Activated CD8-positive, alpha-beta memory T cell treated with anti-CD3 and anti-CD28 coated beads for 36 hours (primary cell): ENCODE results near the gene BAHCC1. TPM values are rescaled to one million over a fixed set of nuclear protein-coding genes. Genes with fewer than 3 reads are reported as not detected.

Experiments
- CTCF ChIA-PET: fragments of 350-600 bp; sonication (Branson Sonifier 250); formaldehyde crosslinking; loops from one replicate; lab custom pipeline; 2021; ENCODE audit warnings: antibody characterized with exemption; lab: Charles Lee
- POLR2A ChIA-PET: fragments of 350-600 bp; sonication (Branson Sonifier 250); formaldehyde crosslinking; loops from one replicate; lab custom pipeline; 2021; ENCODE audit warnings: antibody characterized with exemption; lab: Charles Lee
- total RNA-seq, 2 experiments: library from RNA; stranded (reverse); gene quantifications; one replicate each; pipeline ENCODE4 v1.2.3, GENCODE V29; 2021

BAHCC1 gene
- total RNA-seq, 2 experiments from 2014 or later: not detected

DNA sequence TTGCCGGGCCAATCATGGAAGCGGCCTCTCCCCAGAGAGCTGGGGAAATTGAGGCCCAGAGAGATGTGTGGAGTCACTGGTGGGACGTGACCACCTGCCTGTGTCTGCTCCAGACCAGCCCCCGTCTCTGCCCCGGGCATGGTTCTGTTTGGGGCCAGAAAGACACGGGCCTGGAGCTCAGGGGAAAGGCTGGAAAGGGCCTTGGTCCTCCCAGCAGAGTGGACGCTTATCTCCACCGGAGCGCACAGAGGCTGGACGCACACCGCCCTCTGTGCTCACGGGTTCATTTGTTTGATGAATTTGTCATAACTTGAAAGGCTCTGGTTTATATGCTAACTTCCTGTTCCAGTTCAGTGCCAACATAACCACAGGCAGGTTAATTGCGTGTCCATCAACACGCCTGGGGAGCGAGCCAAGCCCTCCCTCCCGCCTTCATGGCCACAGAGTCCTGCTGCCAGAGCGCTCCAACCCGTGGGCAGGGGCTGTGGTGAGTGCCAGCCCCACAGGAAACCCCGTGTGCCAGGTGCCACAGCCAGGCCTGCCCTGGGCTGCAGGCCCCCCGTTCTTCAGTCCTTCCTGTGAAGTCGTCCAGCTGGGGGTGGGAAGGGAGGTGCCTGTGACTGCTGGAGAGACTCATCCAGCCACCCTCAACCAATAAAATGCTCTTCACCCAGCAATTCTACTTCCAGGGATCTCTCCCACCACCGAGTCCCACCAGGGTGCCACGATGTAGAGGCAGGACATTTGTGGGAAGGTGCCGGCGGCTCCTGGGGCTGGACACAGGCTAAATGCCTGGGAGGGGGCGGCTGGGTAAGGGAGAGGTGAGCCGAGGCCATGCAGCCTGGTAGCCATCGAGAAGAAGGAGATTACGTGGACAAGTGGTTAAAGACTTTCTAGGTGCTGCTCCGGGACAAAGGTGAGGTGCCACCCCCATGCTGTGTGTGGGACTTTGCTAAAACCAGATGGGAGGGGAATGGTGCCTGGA lies 29.4 kb upstream of the BAHCC1 start:
- ChIA-PET POLR2A (no interaction called here), CTCF (interaction anchor here (1.0 kb wide), 1 partner anchor 19 kb away, joined by 3 read pairs; no protein-coding TSS in a partner anchor)

DNA sequence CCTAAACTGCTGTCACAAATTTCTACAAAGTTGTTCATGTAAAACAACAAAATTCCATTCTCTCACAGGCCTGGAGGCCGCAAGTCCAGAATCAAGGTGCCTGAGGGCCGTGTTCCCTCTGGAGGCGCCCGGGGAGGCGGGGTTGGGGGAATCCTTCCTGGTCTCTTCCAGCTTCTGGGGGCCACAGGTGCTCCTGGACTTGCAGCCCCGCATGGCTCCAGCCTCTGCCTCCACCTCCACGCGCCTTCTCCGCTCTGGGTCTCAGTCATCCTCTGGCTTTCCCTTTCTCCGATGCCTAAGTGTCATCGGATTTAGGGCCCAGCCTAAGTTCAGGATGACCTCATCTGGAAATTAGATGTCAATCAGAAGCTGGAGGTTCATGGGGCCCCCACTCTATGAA lies 28.6 kb upstream of the BAHCC1 start:
- POLR2A ChIA-PET: no interaction called here
- CTCF ChIA-PET: no interaction called here

DNA sequence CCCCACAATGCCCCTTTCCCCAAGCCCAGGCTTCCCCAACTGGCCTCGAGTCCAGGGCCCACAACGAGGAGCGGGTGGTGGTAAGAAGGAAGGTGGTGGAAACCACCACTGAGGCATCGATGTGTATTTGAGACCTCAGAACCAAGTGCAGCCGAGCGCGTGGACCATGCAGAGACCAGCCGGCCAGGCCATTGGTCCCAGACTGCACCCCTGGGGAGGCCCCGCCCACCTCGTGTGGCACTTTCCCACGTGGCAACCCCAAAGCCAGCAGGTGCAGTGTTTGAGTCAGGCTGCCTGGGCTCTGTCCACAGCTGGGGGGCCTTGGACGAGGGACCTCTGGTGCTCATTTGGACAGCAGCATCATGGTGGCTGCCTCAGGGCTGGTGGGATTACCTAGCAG lies 28.1 kb upstream of the BAHCC1 start:
- CTCF ChIA-PET: no interaction called here
- POLR2A ChIA-PET: no interaction called here

DNA sequence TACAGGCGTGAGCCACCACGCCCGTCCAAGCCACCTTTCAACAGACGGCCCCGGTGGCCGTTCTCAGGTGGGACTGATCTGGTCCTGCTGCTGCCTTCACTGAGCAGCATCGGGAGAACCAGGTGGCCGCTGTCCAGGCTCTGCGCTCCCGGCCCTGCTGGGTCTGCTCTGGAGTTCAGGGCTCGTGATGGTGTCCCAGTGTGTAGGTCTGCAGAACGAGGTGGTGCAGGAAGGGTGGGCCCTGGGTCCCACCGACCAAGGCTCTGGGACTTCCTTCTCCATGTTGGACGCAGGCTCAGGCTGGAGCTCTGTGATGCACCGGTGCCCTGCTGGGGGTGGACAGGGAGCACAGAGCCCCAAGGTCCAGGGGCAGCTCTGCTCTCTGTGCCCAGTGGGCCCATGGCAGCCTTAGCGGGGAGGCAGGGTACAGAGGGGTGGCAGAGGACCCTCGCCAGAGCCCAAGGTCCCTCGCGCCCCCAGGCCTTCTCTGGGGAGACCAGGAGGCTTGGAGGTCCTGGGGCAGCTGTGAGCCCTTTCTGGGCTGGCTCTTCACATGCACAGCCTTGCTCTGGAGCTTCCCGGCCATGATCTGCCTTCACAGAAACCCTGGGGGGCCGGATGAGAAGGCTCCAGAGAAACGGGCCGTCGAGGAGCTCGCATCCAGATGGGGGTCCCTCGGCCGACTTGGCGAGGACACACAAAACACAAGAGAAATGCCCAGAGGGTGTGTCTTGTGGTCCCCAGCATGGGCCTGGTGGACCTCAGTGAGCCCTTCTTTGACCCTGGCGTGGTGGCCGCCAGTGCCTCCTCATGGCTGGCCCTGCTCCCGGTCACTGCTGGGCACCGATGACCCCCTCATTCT lies 26.9 kb upstream of the BAHCC1 start:
- ChIA-PET POLR2A (no interaction called here), CTCF (interaction anchor here (0.9 kb wide), 1 partner anchor 76 kb away, joined by 3 read pairs; no protein-coding TSS in a partner anchor)

DNA sequence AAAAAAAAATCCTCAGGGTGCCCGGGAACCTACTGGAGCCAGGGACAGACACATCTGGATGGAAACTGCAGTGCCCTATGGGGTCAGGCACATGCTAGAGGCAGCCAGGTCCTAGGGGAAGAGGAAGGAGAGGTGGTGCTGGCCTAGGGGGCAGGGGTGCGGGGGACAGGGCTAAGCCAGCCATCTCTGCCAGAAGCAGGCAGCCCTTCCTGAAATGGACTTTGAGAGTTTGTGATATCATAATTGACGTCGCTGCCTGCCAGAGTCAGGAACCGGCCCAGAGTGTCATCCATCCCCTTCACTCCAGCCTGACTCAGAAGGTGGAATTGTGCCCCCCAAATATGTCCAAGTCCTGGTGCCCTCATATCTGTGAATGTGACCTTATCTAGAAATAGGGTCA lies 25.0 kb upstream of the BAHCC1 start:
- ChIA-PET POLR2A (no interaction called here), CTCF (no interaction called here)

DNA sequence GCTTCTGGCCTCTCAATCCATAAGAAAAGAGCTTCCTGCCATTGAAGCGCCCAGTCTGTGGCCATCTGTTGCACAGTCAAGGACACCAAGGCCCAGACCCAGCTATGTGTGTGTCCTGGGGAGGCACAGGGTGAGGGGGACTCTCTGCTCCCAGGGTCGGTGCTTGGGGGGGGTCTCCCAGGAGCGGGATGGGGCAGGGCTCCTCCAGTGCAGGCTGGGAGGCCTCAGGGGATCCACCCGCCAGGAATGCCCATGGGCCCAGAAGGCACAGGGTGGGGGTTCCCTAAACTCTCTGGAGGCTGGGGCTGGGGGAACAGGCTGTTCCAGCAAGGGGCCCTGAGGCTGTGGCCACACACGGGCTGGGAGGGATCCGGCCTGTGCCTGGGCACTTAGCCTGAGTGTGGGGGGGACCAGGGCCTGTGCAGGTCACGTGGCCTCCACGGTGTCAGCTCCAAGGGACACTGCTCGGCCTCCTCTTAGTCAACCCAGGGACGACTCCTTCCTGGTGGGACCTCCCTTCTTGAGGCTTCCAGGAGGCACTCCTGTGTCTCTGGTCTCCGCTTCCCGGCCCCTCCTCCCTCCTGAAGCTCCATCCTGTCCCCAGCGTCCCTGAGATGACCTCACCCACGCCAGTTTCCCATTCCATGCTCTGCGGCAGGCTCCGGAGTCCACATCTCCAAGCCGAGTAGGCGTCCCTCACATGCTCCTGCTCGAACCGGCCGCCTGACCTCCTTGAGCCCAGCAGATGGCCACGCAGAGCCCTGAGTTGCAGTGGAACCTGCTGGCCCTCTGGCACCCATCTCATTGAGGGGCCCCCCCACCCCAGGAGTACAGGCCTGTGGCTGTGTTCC lies 23.1 kb upstream of the BAHCC1 start:
- CTCF ChIA-PET: no interaction called here

DNA sequence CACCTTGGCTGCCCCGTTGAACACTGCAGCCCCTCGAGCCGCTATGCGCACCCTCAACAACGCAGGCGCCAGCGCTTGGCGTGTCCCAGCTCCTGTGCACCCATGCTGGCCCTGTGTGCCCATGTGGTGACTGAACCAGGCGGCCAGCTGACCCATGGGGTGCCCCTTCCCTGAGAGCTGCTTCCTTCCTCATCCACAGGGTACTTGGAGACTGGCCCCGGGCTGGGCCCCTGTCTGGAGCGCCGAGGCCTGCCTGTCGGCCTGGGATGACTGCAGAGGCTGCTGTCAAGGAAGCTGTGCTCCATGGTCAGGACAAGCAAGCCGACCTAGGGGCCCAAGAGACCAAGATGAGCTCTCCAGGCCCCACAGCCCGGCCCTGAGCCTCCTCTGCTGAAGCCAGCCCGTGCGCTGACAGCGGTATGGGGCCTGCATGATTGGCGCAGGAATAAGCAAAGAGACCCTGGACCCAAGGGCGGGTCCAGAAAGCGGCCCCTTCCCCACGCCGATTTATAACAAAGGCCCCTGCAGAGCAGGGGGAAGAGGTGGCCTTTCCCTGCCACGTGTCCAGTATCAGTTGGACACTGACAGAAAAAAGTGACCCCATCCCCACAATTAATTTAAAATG lies 21.6 kb upstream of the BAHCC1 start:
- CTCF ChIA-PET: interaction anchor here (1.2 kb wide), 1 partner anchor 111 kb away, joined by 3 read pairs; no protein-coding TSS in a partner anchor
- POLR2A ChIA-PET: no interaction called here

More for the DNA sequence above, 23.1 kb upstream of the BAHCC1 start:
- POLR2A ChIA-PET: no interaction called here

DNA sequence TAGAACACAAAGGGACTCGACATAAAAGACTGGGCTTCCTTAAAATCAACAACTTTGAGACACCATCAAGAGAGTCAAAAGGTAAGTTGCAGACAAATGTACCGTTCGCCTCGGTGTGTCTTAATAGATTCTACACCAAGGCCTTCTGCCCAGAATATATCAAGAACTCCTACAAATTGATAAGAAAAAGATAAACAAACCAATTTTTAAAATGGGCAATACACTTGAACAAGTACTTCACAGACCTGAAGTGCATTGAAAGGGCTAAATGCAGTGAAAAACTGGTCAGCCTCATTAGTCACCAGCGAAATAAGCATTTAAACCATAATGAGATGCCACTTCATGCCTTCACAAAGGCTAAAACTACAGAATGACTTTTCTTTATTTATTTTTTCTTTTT lies 20.4 kb upstream of the BAHCC1 start:
- POLR2A ChIA-PET: no interaction called here
- CTCF ChIA-PET: interaction anchor here (1.2 kb wide), 1 partner anchor 110 kb away, joined by 3 read pairs; no protein-coding TSS in a partner anchor

DNA sequence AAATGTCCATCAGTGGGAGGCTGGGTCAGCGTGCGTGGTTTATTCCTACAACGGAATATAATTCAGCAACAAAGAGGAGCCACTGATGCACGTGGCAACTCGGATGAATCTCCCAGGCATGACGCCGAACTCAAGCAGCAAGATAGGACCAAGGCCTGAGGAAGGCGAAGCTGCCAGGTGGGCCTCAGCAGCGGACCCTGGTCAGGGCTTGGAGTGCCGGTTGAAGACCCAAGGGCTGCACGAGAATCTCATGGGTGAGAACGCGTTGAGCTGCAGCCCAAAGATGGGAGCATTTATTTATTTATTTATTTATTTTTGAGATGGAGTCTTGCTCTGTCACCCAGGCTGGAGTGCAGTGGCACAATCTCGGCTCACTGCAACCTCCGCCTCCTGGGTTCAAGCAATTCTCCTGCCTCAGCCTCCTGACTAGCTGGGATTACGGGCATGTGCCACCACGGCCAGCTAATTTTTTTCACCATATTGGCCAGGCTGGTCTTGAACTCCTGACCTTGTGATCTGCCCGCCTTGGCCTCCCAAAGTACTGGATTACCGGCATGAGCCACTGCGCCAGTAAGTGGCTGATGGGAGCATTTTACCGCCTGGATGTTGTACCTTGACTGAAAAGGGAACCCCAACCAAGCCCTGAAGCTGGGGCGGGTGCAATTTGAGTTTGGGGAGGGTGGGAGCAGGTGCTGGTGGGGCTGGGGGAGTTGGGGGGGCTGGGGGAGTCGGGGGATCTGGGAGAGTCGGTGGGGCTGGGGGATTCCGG lies 18.1 kb upstream of the BAHCC1 start:
- POLR2A ChIA-PET: no interaction called here
- CTCF ChIA-PET: no interaction called here

DNA sequence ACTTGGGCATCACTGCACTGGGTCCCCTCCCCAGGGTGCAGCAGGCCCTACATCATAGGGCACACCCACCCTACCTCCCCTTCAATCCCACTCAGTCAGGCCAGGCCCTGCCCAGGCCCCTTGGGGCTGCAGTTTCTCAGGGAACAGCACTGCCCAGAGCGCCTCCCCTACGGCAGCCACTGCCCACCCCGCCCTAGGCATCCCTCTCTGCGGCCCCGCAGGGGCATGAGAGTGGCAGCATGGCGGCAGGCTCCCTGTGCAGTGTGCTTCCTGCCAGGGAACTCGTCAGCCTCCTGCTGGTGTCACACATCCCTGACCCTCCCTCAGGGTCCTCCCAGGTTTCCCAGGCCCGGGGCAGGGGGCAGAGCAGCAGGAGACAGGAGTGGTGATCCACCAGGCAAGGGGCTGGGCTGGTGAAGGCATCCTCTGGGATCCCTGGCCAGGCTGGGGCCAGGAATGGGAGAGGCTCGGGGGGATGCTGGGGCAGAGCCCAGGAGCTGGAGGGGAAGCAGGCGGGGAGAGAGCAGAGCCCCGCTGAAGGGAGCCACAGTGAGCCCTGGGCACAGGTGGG lies 16.2 kb upstream of the BAHCC1 start:
- ChIA-PET CTCF (no interaction called here), POLR2A (no interaction called here)

DNA sequence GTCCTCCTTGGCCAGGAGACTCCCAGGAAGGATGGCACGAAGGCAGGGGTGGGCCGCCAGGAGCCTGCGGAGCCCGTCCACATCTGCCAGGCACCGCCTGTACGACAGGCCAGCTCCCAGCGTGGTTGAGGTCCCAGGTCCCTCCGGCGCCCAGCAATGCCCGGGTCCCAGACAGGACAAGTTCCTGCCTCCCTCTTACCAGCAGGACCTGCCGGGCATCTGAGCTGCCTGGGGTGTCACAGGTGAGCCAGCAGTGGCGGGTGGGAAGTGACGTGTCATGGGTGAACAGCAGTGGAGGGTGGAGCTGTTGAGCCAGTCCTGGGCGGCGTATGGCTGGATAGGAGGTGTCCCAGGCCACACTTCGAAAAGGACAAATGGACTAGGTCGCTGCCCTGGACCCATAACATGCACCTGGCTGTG lies 15.7 kb upstream of the BAHCC1 start:
- ChIA-PET POLR2A (no interaction called here), CTCF (no interaction called here)

DNA sequence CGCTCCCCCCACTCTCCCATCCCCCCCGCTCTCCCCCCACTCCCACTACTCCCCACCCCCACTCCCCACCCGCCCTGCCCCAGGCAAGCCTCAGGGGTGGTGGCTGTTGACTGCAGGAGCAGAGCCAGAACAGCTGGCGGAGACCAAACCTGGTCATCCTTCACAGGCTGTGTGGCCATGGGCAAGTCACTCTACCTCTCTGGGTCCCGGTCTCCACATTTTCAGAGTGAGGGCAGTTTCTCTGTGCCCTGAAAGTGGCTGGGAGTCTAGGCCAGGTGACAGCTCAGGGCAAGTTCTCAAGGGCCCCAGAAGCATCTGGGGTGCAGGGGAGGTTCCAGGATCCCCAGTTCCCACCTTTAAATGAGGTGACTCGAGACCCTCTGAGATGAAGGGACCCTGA lies 15.1 kb upstream of the BAHCC1 start:
- CTCF ChIA-PET: no interaction called here
- POLR2A ChIA-PET: no interaction called here

DNA sequence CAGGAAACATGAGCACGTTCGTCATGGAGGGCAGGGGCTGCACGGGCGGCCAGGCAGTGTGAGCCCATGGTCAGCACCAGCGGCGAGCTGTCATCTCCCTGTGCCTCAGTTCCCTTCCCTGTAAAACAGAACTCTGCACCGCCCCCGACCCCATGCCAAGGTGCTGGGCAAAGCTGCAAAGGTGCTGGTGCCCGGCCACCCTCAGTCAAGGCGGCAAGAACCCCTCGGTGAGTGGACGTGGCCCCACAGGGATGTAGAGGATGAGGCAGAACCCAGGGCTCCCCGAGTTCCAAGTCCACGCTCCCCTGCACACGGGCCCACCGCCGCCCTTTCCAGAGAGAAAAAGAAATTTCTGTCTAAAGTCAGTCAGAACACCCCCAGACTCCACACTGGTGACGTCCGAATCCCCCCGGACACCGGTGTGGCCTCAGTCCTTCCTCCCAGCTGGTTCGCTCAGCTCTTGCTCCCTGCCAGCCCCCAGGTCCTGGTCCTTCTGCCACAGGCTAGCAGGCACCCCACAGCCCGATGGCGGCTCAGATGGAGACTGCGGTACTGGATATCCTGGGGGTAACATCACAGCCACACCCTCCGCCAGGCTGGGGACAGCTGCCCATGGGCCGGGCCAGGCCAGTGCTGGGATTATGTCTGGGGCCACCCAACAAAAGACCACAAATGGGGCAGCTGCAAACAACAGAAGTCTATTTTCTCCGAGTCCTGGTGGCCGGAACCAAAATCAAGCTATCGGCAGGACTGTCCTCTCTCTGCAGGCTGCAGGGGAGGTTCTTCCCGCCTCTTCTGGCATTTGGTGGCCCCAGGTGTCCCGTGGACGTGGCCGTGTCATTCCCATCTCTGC lies 14.4 kb upstream of the BAHCC1 start:
- ChIA-PET CTCF (interaction anchor here (0.6 kb wide), 1 partner anchor 85 kb away, joined by 3 read pairs; no protein-coding TSS in a partner anchor), POLR2A (no interaction called here)

DNA sequence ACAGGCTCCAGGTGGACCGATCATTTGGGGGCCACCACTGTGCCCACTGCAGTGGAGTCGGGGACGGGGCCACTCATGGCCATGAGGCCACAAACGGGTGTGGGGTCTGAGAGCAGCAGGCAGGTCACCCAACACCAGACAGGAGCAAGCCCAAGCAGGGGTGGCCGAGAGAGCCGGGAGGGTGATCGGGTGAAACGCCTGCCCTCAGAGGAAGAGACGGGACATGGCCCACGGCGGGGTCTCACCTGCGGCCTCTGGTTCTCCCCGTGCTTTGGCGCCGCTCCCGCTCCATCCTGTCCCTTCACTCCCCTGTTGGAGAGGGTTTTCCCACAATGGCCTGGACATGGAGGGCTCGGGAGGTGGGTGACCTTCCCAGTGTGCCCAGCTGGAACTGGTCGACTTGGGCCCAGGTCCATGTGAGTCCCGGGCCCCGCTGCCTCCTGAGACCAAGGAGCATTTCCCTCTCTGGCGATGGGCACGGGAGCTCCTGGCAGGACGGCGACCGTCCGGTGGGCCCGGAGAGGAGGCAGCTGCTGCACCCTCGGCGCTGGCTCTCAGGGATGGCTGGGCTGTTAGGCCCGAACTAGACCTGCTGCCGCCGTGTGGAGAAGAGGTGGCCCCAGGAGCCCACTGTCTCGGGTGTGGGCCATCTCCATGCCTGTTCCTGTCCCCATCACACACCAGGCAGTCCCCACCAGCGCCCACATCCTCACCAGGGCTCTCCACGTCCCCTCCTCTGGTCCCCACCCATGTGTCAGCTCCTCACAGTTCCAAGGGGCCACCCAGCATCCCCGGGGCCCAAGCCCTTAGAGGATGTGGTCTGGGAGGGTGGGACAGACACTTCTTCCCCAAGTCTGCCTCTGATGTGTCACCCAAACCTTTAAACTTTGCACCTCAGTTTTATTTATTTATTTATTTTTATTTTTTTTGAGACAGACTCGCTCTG lies 13.4 kb upstream of the BAHCC1 start:
- ChIA-PET CTCF (no interaction called here), POLR2A (no interaction called here)

DNA sequence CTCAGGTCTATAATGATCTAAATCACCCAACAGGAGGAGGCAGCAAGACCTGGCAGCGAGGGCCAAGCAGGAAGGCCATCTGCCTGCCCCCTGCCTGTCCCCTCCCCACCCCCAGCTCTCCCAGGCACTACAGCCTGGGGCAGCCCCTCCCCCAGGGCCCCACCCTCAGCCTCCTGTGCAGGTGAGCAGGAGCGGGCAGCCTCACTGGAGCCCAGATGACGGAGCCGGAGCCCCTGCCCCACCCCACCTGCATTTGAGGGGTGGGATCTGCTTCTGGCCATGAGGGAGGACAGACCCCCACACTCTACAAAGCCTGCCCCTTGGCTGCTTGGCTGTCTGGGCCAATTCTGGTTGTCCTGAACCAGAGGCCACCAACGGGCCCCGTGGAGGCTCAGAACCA lies 12.4 kb upstream of the BAHCC1 start:
- ChIA-PET POLR2A (no interaction called here), CTCF (no interaction called here)
